ENCODE results near the gene EFNB2.

GRCh38 chr13:106525865-106526264, 9.6 kb downstream of the EFNB2 start:
- no peak for TF ChIP-seq CTCF (IDR thresholded peaks at IDR 0.05)
- no peak for TF ChIP-seq POLR2A (IDR thresholded peaks at IDR 0.05)
